ENCODE measurements around the gene RALGAPB.

Gene RALGAPB

GRCh38 chr20:38548356-38549083 lies 75.9 kb downstream of the RALGAPB start:
- no peak for DNase-seq (ENCODE audit: low read depth)

GRCh38 chr20:38550274-38550673 lies 77.6 kb downstream of the RALGAPB start:
- DNase-seq (ENCODE audit: low read depth), result no peak

DNA sequence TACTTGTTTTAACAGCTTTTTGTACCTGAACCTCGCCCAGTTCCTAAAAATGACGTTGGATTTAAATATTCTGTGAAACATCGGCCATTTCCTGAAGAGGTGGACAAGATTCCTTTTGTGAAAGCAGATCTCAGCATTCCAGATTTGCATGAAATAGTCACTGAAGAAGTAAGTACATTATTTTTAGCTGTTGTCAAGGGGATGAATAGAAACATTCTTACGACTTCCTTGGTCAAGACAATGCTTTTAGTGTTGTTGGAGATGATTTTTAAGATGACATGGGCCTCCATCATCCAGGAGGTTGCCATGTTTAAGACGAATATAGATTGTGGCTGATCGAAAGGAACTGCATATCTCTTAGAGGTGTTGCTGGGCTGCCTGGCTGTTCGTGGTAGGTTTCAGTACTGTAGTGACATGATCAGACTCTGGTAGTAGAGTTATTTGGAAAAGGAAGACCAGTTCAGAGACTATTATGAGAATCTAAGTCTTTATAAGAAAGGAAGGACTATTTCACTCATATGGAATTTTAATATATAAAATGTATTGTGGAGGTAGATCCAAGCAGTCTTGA lies 78.5 kb downstream of the RALGAPB start:
- DNase-seq (ENCODE audit: low read depth), result no peak

DNA sequence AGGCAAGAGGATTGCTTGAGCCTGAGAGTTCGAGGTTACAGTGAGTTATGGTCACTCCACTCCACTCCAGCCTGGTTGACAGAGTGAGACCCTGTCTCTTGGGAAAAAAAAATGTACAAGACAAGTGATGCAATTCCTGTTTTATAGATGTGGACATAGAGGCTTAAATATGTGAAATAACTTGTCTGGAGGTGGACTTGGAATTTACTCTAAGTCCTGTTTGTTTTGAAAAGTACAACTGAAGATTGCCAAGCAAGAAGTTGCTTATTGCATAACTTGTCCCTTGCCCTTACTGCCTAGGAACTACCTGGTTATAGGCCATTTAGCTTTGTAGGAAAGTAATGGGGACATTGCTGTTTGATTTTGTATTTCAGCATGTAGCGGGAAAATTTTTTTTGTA lies 82.3 kb downstream of the RALGAPB start:
- no peak for DNase-seq (ENCODE audit: low read depth)

- no peak for DNase-seq (ENCODE audit: low read depth)
These were observed 82.8 kb downstream of the RALGAPB start for GRCh38 chr20:38555395-38555794.

DNA sequence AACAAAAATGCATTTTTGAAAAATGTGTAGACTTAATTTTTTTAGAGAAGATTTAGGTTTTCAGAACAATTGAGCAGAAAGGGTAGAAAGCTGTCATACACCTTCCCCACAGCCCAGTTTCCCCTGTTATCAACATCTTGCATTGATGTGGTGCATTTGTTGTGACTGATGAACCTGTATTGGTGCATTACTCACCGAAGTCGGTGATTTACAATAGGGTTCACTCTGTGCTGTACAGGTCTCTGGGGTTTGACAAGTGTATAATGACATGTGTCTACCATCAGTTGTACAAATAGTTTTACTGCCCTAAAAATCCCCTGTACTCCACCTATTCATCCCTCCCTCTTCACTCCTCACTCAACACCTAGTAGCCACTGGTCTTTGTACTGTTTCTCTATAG lies 84.5 kb downstream of the RALGAPB start:
- DNase-seq (ENCODE audit: low read depth), result no peak

- DNase-seq (ENCODE audit: low read depth), result no peak
These were observed 86.1 kb downstream of the RALGAPB start for GRCh38 chr20:38558596-38559360.

GRCh38 chr20:38559764-38560163 lies 87.1 kb downstream of the RALGAPB start:
- DNase-seq (ENCODE audit: low read depth), result no peak

DNA sequence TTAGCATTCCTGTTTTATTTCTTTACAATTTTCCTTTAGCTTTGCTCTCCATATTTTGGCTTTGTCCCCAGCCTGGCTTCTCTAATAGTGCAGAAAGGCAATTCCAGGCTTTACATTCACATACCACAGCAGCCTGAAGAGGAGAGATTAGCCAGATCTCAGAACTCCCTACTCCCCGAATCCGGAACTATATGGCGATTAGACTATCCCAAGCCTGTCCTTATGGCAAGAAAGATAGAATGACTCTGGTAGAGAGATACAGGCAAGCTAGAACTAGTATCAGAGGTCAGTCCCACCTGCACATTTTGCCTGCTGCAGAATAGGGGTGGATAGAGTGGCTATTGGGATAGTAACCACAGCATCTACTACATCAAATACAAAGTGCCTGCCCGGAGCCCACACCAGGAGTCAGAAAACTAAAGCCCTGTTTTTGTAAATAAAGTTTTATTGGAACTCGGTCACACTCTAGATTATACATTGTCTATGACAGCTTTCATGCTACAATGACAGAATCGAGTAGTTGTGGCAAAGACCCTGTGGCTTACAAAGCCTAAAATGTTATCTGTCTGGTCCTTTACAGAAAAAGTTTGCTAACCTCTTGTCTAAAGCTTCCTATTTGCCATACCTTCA lies 91.3 kb downstream of the RALGAPB start:
- no peak for DNase-seq (ENCODE audit: low read depth)

- no peak for DNase-seq (ENCODE audit: low read depth)
These were observed 92.0 kb downstream of the RALGAPB start for GRCh38 chr20:38564680-38565079.

DNA sequence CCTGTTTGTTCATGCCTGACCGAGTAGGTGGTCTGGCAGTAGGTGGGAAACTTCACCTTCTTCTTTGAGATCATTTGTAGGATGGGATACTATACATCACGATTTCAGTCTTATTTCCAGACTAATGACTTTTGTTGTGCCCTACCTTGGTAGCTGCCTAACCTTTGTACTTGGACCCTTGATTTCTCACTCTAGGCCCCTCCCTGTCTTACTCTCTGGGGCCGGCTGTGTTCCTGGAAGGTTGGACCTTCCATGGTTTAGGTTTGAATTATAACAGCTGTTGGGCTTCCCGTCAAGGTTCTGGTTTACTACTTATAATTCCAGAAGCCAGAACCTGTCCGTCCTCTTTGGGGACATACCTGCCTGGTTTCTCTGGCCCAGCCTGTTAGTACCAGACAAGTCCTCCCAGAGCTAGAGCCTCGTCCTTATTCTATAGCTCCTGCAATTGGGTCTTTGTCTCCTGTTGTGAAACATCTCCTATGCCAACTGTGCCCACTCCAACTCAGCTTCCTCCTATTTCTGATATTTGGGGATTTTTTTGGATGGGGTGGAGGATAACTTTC lies 93.5 kb downstream of the RALGAPB start:
- DNase-seq (ENCODE audit: low read depth), result no peak

- DNase-seq (ENCODE audit: low read depth), result no peak
These were observed 97.3 kb downstream of the RALGAPB start for GRCh38 chr20:38569747-38570525.

DNA sequence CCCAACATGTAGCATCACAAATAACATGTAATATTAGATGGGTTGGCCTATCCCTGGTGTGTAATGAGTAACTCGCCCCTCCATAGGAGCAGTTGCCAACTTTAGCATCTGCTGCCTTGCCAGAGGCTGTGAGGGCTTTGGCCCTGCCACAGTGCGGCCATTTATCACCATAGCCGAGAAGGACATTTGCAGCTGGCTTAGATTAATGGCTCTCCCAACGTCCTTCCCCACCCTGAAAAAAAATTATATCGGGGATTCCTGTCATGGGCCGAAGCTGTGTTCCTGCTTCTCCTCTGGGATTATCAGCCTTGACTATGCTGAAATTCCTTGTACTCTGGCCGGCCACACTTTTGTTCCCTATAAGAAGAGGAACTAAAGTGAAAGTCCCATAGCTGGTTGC lies 100.8 kb downstream of the RALGAPB start:
- no peak for DNase-seq (ENCODE audit: low read depth)

DNA sequence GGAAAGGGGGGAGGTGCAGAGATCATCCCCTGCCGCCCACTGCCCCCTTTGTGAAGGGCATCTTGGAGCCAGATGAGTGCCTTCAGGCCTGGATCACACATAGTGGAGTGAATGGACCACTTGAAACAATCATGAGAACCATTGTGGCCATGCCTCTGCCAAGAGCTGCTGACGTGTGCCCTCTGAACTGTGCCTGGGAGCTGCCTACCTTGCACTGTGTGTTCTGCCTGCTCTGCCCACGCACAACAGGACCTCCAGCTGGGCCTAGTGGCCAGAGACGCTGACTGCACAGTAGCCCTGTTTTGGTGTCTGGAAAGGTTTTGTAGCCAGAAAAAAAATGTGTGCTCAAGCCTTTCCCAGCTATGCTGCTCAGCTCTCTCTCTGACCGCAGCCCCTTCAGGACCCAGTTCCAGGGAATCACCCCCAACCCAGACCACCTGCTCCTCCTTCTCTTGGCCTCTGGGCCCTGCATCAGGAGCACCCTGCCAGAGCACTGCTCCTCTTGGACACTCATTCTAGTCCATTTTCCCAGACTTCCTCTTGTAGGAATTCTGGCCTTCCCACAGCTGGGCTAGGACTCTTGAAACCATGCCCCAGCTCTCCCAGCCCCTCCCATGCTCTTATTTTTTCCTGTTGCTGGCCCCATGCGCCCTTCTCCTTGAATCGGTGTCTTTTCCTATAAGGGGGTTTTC lies 106.7 kb downstream of the RALGAPB start:
- no peak for DNase-seq (ENCODE audit: low read depth)

GRCh38 chr20:38579921-38580320 lies 107.3 kb downstream of the RALGAPB start:
- DNase-seq (ENCODE audit: low read depth), result no peak

GRCh38 chr20:38581013-38581412 lies 108.4 kb downstream of the RALGAPB start, which contains the start of gene ADIG:
ADIG (plus strand) TSS chr20:38581197; CDS start chr20:38581251, 54 bp downstream.
- DNase-seq (ENCODE audit: low read depth), result no peak

GRCh38 chr20:38581830-38582358 lies 109.3 kb downstream of the RALGAPB start:
- no peak for DNase-seq (ENCODE audit: low read depth)

GRCh38 chr20:38583306-38583705 lies 110.7 kb downstream of the RALGAPB start:
- no peak for DNase-seq (ENCODE audit: low read depth)

DNA sequence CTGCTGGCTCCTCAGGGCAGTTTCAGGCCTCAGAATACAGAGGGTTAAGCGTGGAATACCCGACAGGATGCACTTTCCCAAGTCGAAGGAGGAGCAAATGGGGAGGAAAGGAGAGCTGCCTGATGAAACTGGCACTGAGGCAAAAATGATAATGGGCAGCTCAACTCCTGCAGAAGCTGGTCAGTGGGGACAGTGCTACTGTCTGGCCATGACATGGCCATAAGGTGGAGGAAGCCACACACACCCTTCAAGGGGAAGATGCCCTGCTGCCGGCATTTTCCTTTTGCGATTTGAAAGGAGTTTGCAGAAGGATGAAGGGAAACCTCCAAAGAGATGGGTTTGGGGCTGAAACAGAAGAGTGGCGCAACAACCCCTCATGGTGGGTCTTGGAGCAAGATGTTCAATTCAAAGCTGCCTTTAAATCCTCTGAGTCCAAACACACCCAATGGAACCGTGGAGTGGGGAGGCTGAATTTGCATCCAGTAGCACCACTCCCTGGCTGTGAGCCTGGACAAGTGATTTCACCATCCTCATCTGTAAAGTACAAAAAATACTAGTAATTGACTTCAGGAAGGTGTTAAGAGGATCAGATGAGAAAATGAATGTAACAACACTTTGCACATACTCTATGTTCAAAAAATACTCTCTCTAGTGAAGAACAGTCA lies 111.6 kb downstream of the RALGAPB start:
- no peak for DNase-seq (ENCODE audit: low read depth)
